Measurements from ENCODE around the gene SVIL.

The SVIL gene

DNA sequence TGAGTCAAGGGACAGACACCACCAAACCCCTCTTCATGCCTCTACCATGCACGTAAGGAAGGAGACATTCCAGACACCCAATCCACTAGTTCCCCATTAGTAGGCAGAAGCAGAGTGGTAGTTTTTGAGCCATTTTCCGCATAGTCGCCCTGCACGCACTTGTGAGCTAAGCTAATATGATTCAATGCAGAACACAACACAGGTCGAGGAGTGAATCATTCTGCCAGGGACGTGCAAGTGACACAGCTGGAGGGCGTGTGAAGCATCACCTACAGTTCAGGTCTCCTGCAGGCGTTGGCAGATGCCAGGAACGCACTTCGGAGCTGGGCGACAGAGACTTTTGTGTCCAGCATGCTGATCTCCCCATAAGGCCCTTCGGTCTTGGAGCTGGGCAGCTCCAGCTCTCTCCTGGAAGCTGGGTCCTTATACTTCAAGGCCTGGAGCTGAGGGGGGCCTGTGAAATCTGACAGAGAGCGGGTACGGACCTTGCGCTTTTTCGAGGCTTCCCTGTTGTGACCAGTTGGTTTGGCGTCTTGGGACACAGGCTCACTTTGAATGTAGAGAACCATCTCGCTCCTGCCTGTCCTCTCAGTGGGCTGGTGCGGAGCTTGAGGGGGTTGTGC, 102.4 kb downstream of the SVIL start:
- TF ChIP-seq, protein P1, sequence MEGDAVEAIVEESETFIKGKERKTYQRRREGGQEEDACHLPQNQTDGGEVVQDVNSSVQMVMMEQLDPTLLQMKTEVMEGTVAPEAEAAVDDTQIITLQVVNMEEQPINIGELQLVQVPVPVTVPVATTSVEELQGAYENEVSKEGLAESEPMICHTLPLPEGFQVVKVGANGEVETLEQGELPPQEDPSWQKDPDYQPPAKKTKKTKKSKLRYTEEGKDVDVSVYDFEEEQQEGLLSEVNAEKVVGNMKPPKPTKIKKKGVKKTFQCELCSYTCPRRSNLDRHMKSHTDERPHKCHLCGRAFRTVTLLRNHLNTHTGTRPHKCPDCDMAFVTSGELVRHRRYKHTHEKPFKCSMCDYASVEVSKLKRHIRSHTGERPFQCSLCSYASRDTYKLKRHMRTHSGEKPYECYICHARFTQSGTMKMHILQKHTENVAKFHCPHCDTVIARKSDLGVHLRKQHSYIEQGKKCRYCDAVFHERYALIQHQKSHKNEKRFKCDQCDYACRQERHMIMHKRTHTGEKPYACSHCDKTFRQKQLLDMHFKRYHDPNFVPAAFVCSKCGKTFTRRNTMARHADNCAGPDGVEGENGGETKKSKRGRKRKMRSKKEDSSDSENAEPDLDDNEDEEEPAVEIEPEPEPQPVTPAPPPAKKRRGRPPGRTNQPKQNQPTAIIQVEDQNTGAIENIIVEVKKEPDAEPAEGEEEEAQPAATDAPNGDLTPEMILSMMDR (IDR thresholded peaks at IDR 0.05; ENCODE audit: insufficient read depth, low read depth, low read length, missing control alignments) = no peak
- H3K4me3 ChIP-seq (ENCODE audit: low read length) = no peak overlapping the region
- peak; percentile 54 for DNase-seq (ENCODE audit: low read depth)

DNA sequence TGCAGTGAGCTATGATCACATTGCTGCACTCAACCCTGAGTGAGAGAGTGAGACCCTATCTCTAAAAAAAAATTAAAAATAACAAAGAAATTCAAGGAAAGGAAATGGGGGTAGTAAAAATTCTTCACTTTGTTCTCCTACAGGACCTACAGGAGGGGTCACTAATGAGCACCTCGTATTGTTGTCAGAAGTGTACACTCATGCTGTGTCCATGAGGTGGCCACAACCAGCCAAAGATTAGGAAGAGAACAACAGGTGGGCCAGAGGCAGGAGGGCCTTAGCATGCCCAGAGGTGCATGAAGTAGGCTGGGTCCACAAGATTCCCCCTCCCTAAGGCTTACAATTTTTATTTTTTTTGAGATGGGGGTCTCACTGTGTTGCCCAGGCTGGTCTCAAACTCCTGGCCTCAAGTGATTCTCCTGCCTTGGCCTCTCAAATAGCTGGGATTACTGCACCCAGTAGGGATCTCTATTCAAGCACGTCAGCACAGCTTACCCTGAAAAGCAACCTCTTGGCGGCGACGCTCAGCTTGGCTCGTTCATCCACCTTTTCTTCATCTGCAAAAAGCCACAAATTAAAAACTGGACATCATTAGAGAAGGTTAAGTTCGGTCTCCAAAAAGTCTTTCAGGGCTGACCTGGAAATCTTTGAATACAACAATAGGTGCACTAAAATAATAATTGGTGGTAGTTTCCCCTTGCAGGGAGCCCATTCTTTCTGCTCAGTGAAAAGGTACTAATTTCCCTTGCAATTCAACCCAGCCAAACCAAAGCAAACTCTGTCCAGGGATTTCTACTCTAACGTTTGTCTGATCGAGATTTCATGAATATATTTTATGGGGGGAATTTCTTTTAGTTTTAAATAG, 104.4 kb downstream of the SVIL start:
- H3K4me3 ChIP-seq (ENCODE audit: low read length) = no peak overlapping the region
- no peak for DNase-seq (ENCODE audit: low read depth)
- TF ChIP-seq, protein P1 (IDR thresholded peaks at IDR 0.05; ENCODE audit: insufficient read depth, low read depth, low read length, missing control alignments) = no peak

DNA sequence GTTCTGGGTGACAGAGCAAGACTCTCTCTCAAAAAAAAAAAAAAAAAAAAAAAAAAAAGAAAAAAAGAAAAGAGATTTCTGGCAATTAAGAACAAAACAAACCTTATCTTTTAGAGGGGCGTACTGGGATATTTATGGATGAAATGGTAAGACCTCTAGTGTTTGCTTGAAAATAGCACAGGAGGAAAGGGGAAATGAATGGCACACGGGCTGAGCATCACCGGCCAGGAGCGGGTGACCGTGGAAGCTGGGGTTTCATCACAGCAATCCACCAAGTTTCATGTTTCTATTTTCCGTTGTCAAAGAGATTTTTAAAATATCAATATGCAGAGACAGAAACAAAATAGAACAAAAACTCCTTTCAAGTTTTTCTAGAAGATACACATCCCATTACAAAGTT, 105.6 kb downstream of the SVIL start:
- DNase-seq (ENCODE audit: low read depth) = no peak
- TF ChIP-seq, protein P1 (IDR thresholded peaks at IDR 0.05; ENCODE audit: insufficient read depth, low read depth, low read length, missing control alignments) = no peak
- H3K4me3 ChIP-seq (ENCODE audit: low read length) = no peak overlapping the region

DNA sequence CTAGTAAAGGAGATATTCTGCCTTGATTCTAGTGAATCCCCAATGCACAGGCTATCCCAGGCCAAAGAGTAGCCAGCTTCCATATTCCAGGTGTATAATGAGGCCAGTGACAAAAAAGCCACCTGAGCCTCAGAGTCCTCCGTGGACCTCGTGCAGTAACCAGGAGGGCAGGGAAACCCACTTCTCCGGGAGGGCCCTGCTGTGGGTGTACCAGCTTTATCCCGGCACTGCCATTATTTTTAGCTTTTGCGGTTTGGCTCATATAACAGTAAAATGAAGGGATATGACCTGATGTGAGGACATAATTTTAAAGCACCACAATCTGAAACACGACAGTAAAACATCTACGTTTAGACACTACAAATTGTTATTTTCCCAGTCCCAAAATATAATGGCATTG, 109.0 kb downstream of the SVIL start:
- no peak overlapping the region for H3K4me3 ChIP-seq (ENCODE audit: low read length)
- no peak for DNase-seq (ENCODE audit: low read depth)
- TF ChIP-seq, protein P1 (IDR thresholded peaks at IDR 0.05; ENCODE audit: insufficient read depth, low read depth, low read length, missing control alignments) = no peak

DNA sequence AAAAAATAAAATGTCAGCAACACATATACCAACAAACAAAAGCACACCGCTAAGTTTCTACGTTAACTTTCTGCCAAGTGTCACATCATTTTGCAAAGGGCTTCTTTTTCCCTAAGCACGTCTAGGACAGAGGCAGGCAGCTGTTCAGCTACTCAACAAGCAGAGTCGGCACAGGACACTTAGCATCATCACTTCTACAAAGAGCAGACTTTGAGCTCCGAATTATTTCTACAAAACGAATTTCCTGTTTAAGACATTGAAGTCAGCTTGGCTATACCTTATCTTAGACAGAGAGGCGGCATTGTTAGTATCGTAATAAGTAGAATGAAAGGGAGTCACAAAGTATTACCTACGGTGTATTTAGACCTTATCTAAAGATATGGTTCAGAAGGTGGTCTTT, 110.1 kb downstream of the SVIL start:
- TF ChIP-seq, protein P1 (IDR thresholded peaks at IDR 0.05; ENCODE audit: insufficient read depth, low read depth, low read length, missing control alignments) = no peak
- DNase-seq (ENCODE audit: low read depth) = no peak
- H3K4me3 ChIP-seq (ENCODE audit: low read length) = no peak overlapping the region

DNA sequence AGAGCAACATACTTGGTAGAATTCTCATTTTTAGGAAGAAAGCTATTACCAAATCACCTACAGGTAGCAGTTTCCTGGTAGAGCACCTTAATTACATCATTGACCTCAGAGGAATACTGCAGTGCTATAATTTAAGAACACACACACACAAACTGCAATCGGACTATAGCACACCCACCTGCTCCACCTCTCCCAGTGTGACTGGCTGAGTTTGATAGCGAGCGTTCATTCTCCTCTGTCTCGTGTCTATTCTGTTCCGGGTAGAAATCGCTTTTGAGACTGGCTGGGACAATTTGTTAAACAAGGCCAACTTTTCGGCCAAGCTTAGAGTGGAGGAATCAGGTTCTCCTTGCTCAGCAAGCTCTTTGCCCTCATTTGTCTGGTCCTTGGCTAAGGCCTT, 110.5 kb downstream of the SVIL start:
- DNase-seq (ENCODE audit: low read depth) = no peak
- TF ChIP-seq, protein P1 (IDR thresholded peaks at IDR 0.05; ENCODE audit: insufficient read depth, low read depth, low read length, missing control alignments) = no peak
- H3K4me3 ChIP-seq (ENCODE audit: low read length) = no peak overlapping the region
